ENCODE measurements around the gene PPP5C. TPM values are rescaled to one million over a fixed set of nuclear protein-coding genes. Genes with fewer than 3 reads are reported as not detected.
"Not testable (repeated sequence)": the region's sequence is repeated elsewhere in the genome, so short reads cannot be mapped to it uniquely, and the experiment has no call there.

PPP5C gene
- total RNA-seq, 2 experiments from 2014 or later = 87.4 to 89.2 TPM

- H3K4me1 Mint-ChIP-seq (ENCODE audit: low read depth) = peaks cover 1% of the 10 kb centered on the region
- peaks cover 3% of the 10 kb centered on the region for H3K27me3 Mint-ChIP-seq (ENCODE audit: low read depth)
- H3K4me3 Mint-ChIP-seq = no peak overlapping the region
- intact Hi-C loops (cut with micrococcal nuclease) = loop anchor here (10.0 kb wide), 1 partner anchor 108 kb away; no protein-coding TSS in a partner anchor
- H3K9me3 Mint-ChIP-seq = no peaks in the 10 kb centered on the region
- H3K27ac Mint-ChIP-seq = no peak overlapping the region
- peaks cover 24% of the 10 kb centered on the region for H3K36me3 Mint-ChIP-seq (ENCODE audit: low read depth)
- DNase-seq = no peak
- CTCF ChIA-PET = no interaction called here
These were observed 46.0 kb downstream of the PPP5C start for GRCh38 chr19:46392837-46393236.

- H3K9me3 Mint-ChIP-seq = no peaks in the 10 kb centered on the region
- CTCF ChIA-PET = interaction anchor here (0.6 to 4.2 kb wide), 4 partner anchors 37 to 381 kb away, joined by 3 to 22 read pairs (median 12); no protein-coding TSS in a partner anchor
- H3K27me3 Mint-ChIP-seq (ENCODE audit: low read depth) = peaks cover 3% of the 10 kb centered on the region
- no peak for DNase-seq
- no peak overlapping the region for H3K4me3 Mint-ChIP-seq
- H3K4me1 Mint-ChIP-seq (ENCODE audit: low read depth) = peaks cover 1% of the 10 kb centered on the region
- H3K27ac Mint-ChIP-seq = no peak overlapping the region
- peaks cover 18% of the 10 kb centered on the region for H3K36me3 Mint-ChIP-seq (ENCODE audit: low read depth)
- intact Hi-C loops (cut with micrococcal nuclease) = loop anchor here (2.0 to 10.0 kb wide), 3 partner anchors 47 to 149 kb away; partner anchors contain the start of gene PPP5C
These were observed 46.8 kb downstream of the PPP5C start for GRCh38 chr19:46393456-46394401.

GRCh38 chr19:46394402-46394797 lies 47.5 kb downstream of the PPP5C start:
- no peak for DNase-seq
- H3K27ac Mint-ChIP-seq = no peak overlapping the region
- intact Hi-C loops (cut with micrococcal nuclease) = loop anchor here (2.0 to 10.0 kb wide), 3 partner anchors 48 to 148 kb away; partner anchors contain the start of gene PPP5C
- H3K4me3 Mint-ChIP-seq = no peak overlapping the region
- peaks cover 6% of the 10 kb centered on the region for H3K27me3 Mint-ChIP-seq (ENCODE audit: low read depth)
- no peaks in the 10 kb centered on the region for H3K9me3 Mint-ChIP-seq
- peaks cover 1% of the 10 kb centered on the region for H3K4me1 Mint-ChIP-seq (ENCODE audit: low read depth)
- H3K36me3 Mint-ChIP-seq (ENCODE audit: low read depth) = peaks cover 14% of the 10 kb centered on the region
- CTCF ChIA-PET = interaction anchor here (0.6 to 4.2 kb wide), 8 partner anchors 9 to 382 kb away, joined by 3 to 22 read pairs (median 6); partner anchors contain the start of gene PPP5C

- peaks cover 17% of the 10 kb centered on the region for H3K27me3 Mint-ChIP-seq (ENCODE audit: low read depth)
- CTCF ChIA-PET = interaction anchor here (0.6 to 4.2 kb wide), 6 partner anchors 87 to 148 kb away, joined by 3 to 22 read pairs (median 4); no protein-coding TSS in a partner anchor
- not testable (repeated sequence) for H3K9me3 Mint-ChIP-seq; H3K36me3 Mint-ChIP-seq (ENCODE audit: low read depth); H3K27ac Mint-ChIP-seq; H3K4me3 Mint-ChIP-seq; DNase-seq; H3K4me1 Mint-ChIP-seq (ENCODE audit: low read depth)
- intact Hi-C loops (cut with micrococcal nuclease) = loop anchor here (5.0 to 10.0 kb wide), 2 partner anchors 113 to 264 kb away; partner anchors contain the start of gene DACT3
These were observed 51.1 kb downstream of the PPP5C start for GRCh38 chr19:46397801-46398479.

GRCh38 chr19:46402725-46403124 lies 55.8 kb downstream of the PPP5C start:
- no peaks in the 10 kb centered on the region for H3K36me3 Mint-ChIP-seq (ENCODE audit: low read depth)
- H3K27me3 Mint-ChIP-seq (ENCODE audit: low read depth) = peaks cover 54% of the 10 kb centered on the region
- intact Hi-C loops (cut with micrococcal nuclease) = loop anchor here (1.0 to 2.0 kb wide), 3 partner anchors 86 to 140 kb away; no protein-coding TSS in a partner anchor
- no peak overlapping the region for H3K27ac Mint-ChIP-seq
- no peak for DNase-seq
- CTCF ChIA-PET = interaction anchor here (0.5 to 2.6 kb wide), 8 partner anchors 13 to 1184 kb away, joined by 3 to 23 read pairs (median 4); no protein-coding TSS in a partner anchor
- H3K4me3 Mint-ChIP-seq = no peak overlapping the region
- no peaks in the 10 kb centered on the region for H3K9me3 Mint-ChIP-seq
- peaks cover 13% of the 10 kb centered on the region for H3K4me1 Mint-ChIP-seq (ENCODE audit: low read depth)

GRCh38 chr19:46404055-46404752 lies 57.3 kb downstream of the PPP5C start:
- no peak overlapping the region for H3K27ac Mint-ChIP-seq
- DNase-seq = no peak
- peak overlapping the region; percentile 54 for H3K4me3 Mint-ChIP-seq
- H3K9me3 Mint-ChIP-seq = no peaks in the 10 kb centered on the region
- H3K4me1 Mint-ChIP-seq (ENCODE audit: low read depth) = peaks cover 17% of the 10 kb centered on the region
- peaks cover 63% of the 10 kb centered on the region for H3K27me3 Mint-ChIP-seq (ENCODE audit: low read depth)
- CTCF ChIA-PET = interaction anchor here (0.6 to 2.2 kb wide), 9 partner anchors 11 to 134 kb away, joined by 3 to 9 read pairs (median 3); no protein-coding TSS in a partner anchor
- H3K36me3 Mint-ChIP-seq (ENCODE audit: low read depth) = no peaks in the 10 kb centered on the region
- intact Hi-C loops (cut with micrococcal nuclease) = no loop called here

- Mint-ChIP-seq H3K27ac (no peak overlapping the region), H3K27me3 (ENCODE audit: low read depth) (peaks cover 58% of the 10 kb centered on the region), H3K36me3 (ENCODE audit: low read depth) (no peaks in the 10 kb centered on the region), H3K9me3 (no peaks in the 10 kb centered on the region), H3K4me1 (ENCODE audit: low read depth) (peaks cover 17% of the 10 kb centered on the region), H3K4me3 (no peak overlapping the region)
- intact Hi-C loops (cut with micrococcal nuclease) = no loop called here
- peak; percentile 41 for DNase-seq
- CTCF ChIA-PET = interaction anchor here (0.6 to 2.2 kb wide), 6 partner anchors 11 to 133 kb away, joined by 3 to 9 read pairs (median 4); no protein-coding TSS in a partner anchor
These were observed 58.0 kb downstream of the PPP5C start for GRCh38 chr19:46404753-46405468.

GRCh38 chr19:46406976-46407375 lies 60.1 kb downstream of the PPP5C start:
- H3K27ac Mint-ChIP-seq = no peak overlapping the region
- H3K36me3 Mint-ChIP-seq (ENCODE audit: low read depth) = no peaks in the 10 kb centered on the region
- no peak overlapping the region for H3K4me3 Mint-ChIP-seq
- H3K4me1 Mint-ChIP-seq (ENCODE audit: low read depth) = peaks cover 17% of the 10 kb centered on the region
- H3K27me3 Mint-ChIP-seq (ENCODE audit: low read depth) = peaks cover 75% of the 10 kb centered on the region
- CTCF ChIA-PET = interaction anchor here (0.7 to 1.3 kb wide), 3 partner anchors 11 to 126 kb away, joined by 3 read pairs; no protein-coding TSS in a partner anchor
- intact Hi-C loops (cut with micrococcal nuclease) = no loop called here
- H3K9me3 Mint-ChIP-seq = no peaks in the 10 kb centered on the region
- no peak for DNase-seq

- CTCF ChIA-PET = interaction anchor here (0.6 to 1.5 kb wide), 2 partner anchors 79 to 108 kb away, joined by 3 read pairs; no protein-coding TSS in a partner anchor
These were observed 61.2 kb downstream of the PPP5C start for GRCh38 chr19:46407856-46408663.

GRCh38 chr19:46408664-46409039 lies 61.8 kb downstream of the PPP5C start:
- intact Hi-C loops (cut with micrococcal nuclease) = no loop called here
- H3K9me3 Mint-ChIP-seq = no peaks in the 10 kb centered on the region
- H3K27ac Mint-ChIP-seq = no peak overlapping the region
- DNase-seq = no peak
- H3K4me3 Mint-ChIP-seq = no peak overlapping the region
- CTCF ChIA-PET = interaction anchor here (1.5 kb wide), 1 partner anchor 79 kb away, joined by 3 read pairs; no protein-coding TSS in a partner anchor
- peaks cover 80% of the 10 kb centered on the region for H3K27me3 Mint-ChIP-seq (ENCODE audit: low read depth)
- peaks cover 22% of the 10 kb centered on the region for H3K4me1 Mint-ChIP-seq (ENCODE audit: low read depth)
- H3K36me3 Mint-ChIP-seq (ENCODE audit: low read depth) = no peaks in the 10 kb centered on the region

More at GRCh38 chr19:46407856-46408663, 61.2 kb downstream of the PPP5C start:
- no peak for DNase-seq
- peaks cover 81% of the 10 kb centered on the region for H3K27me3 Mint-ChIP-seq (ENCODE audit: low read depth)
- no peak overlapping the region for H3K27ac Mint-ChIP-seq
- no peaks in the 10 kb centered on the region for H3K36me3 Mint-ChIP-seq (ENCODE audit: low read depth)
- intact Hi-C loops (cut with micrococcal nuclease) = no loop called here
- peaks cover 22% of the 10 kb centered on the region for H3K4me1 Mint-ChIP-seq (ENCODE audit: low read depth)
- H3K9me3 Mint-ChIP-seq = no peaks in the 10 kb centered on the region
- H3K4me3 Mint-ChIP-seq = no peak overlapping the region
